Spinal cord (tissue), 10 donors: ENCODE results near the gene KCNJ15. TPM values are rescaled to one million over a fixed set of nuclear protein-coding genes. Genes with fewer than 3 reads are reported as not detected.

Experiments
- DNase-seq, 6 donors: peaks; one replicate each; pipeline versions ENCODE4 v3.0.0 to v3.0.0-alpha.2; 2013 to 2015; ENCODE audit warnings: low spot score in 6 of 6, low read depth in 4 of 6
- H3K27ac ChIP-seq: one replicate; pipeline ENCODE4 v1.5.1; 2013; ENCODE audit warnings: low read depth, low read length, control low read depth
- H3K27me3 ChIP-seq: one replicate; pipeline ENCODE4 v1.6.1; 2013; ENCODE audit warnings: low read length; ENCODE audit not compliant: control insufficient read depth, insufficient read depth
- H3K36me3 ChIP-seq: one replicate; pipeline ENCODE4 v1.6.1; 2013; ENCODE audit warnings: low read length; ENCODE audit not compliant: control insufficient read depth, insufficient read depth
- H3K4me1 ChIP-seq: one replicate; pipeline ENCODE4 v1.6.1; 2013; ENCODE audit warnings: low read length; ENCODE audit not compliant: control insufficient read depth, insufficient read depth
- H3K4me3 ChIP-seq: one replicate; pipeline ENCODE4 v1.5.1; 2013; ENCODE audit warnings: low read depth, low read length, control low read depth
- H3K9me3 ChIP-seq: one replicate; pipeline ENCODE4 v1.6.1; 2013; ENCODE audit warnings: low read length; ENCODE audit not compliant: control insufficient read depth, insufficient read depth
- WGBS: methylation state at CpG from one replicate; pipeline ENCODE4 v1.1.5; 2013; ENCODE audit warnings: missing lambda C conversion rate; ENCODE audit not compliant: insufficient coverage; 5-methylcytosine and 5-hydroxymethylcytosine counted together
- polyA plus RNA-seq, 2 donors: library from polyadenylated mRNA; unstranded; fragments of 120-200 nt; gene quantifications; one replicate each; pipeline ENCODE4 v1.2.1, GENCODE V29; 2013; ENCODE audit not compliant: insufficient read length in 2 of 2
- total RNA-seq, 2 donors: library from RNA; depleted of rRNA in 1 of 2; stranded (reverse); fragments of 120-200 nt in 1 of 2; fragments of >200 nt in 1 of 2; gene quantifications; one replicate each; pipeline versions ENCODE4 v1.2.3 to v1.2.4, GENCODE V29; 2013 to 2014
- donor health status: healthy.

The KCNJ15 gene
- total and polyA plus RNA-seq, 4 donors: 0.11 to 1.9 (median 1.2) TPM

- WGBS: 79% methylated on average over 6 of the region's 6 CpGs
- H3K4me1 ChIP-seq: no peaks in the 10 kb centered on the region
- H3K9me3 ChIP-seq: no peaks in the 10 kb centered on the region
- DNase-seq: no peak
- no peak overlapping the region for H3K27ac ChIP-seq
- H3K4me3 ChIP-seq: no peak overlapping the region
- no peaks in the 10 kb centered on the region for H3K36me3 ChIP-seq
- no peaks in the 10 kb centered on the region for H3K27me3 ChIP-seq
These were observed 86.9 kb downstream of the KCNJ15 start for GRCh38 chr21:38343691-38344090.

- WGBS: 82% methylated on average over 5 of the region's 5 CpGs
- Histone ChIP-seq H3K4me3 (no peak overlapping the region), H3K4me1 (no peaks in the 10 kb centered on the region), H3K27me3 (no peaks in the 10 kb centered on the region), H3K27ac (no peak overlapping the region), H3K9me3 (no peaks in the 10 kb centered on the region), H3K36me3 (no peaks in the 10 kb centered on the region)
- no peak for DNase-seq
These were observed 89.5 kb downstream of the KCNJ15 start for GRCh38 chr21:38346286-38346685.

- peaks cover 2% of the 10 kb centered on the region for H3K4me1 ChIP-seq
- H3K36me3 ChIP-seq: no peaks in the 10 kb centered on the region
- H3K27ac ChIP-seq: no peak overlapping the region
- H3K9me3 ChIP-seq: no peaks in the 10 kb centered on the region
- H3K27me3 ChIP-seq: no peaks in the 10 kb centered on the region
- 90% methylated on average over 5 of the region's 10 CpGs for WGBS
- H3K4me3 ChIP-seq: no peak overlapping the region
- DNase-seq: no peak
These were observed 92.4 kb downstream of the KCNJ15 start for GRCh38 chr21:38349111-38349746.

GRCh38 chr21:38349977-38350376, 93.2 kb downstream of the KCNJ15 start:
- DNase-seq: no peak
- H3K4me1 ChIP-seq: peaks cover 2% of the 10 kb centered on the region
- H3K27ac ChIP-seq: no peak overlapping the region
- no peaks in the 10 kb centered on the region for H3K9me3 ChIP-seq
- no peak overlapping the region for H3K4me3 ChIP-seq
- no peaks in the 10 kb centered on the region for H3K36me3 ChIP-seq
- H3K27me3 ChIP-seq: no peaks in the 10 kb centered on the region
- 91% methylated on average over 2 of the region's 2 CpGs for WGBS

GRCh38 chr21:38350684-38351083, 93.9 kb downstream of the KCNJ15 start:
- no peak for DNase-seq
- H3K27me3 ChIP-seq: no peaks in the 10 kb centered on the region
- peaks cover 2% of the 10 kb centered on the region for H3K4me1 ChIP-seq
- no peaks in the 10 kb centered on the region for H3K9me3 ChIP-seq
- no peak overlapping the region for H3K27ac ChIP-seq
- 96% methylated on average over 2 of the region's 3 CpGs for WGBS
- H3K36me3 ChIP-seq: no peaks in the 10 kb centered on the region
- H3K4me3 ChIP-seq: no peak overlapping the region

GRCh38 chr21:38351176-38351959, 94.6 kb downstream of the KCNJ15 start:
- no peaks in the 10 kb centered on the region for H3K36me3 ChIP-seq
- H3K4me1 ChIP-seq: peaks cover 5% of the 10 kb centered on the region
- no peaks in the 10 kb centered on the region for H3K27me3 ChIP-seq
- no peaks in the 10 kb centered on the region for H3K9me3 ChIP-seq
- H3K4me3 ChIP-seq: no peak overlapping the region
- no peak overlapping the region for H3K27ac ChIP-seq
- 79% methylated on average over 13 of the region's 16 CpGs for WGBS
- no peak for DNase-seq

GRCh38 chr21:38351961-38352521, 95.2 kb downstream of the KCNJ15 start:
- Histone ChIP-seq H3K27ac (no peak overlapping the region), H3K27me3 (no peaks in the 10 kb centered on the region), H3K36me3 (no peaks in the 10 kb centered on the region), H3K4me1 (peaks cover 5% of the 10 kb centered on the region), H3K4me3 (no peak overlapping the region), H3K9me3 (no peaks in the 10 kb centered on the region)
- DNase-seq: no peak
- WGBS: 75% methylated on average over 2 of the region's 10 CpGs

GRCh38 chr21:38352536-38353219, 95.9 kb downstream of the KCNJ15 start:
- Histone ChIP-seq H3K9me3 (no peaks in the 10 kb centered on the region), H3K27ac (no peak overlapping the region), H3K4me1 (peaks cover 5% of the 10 kb centered on the region), H3K27me3 (no peaks in the 10 kb centered on the region), H3K36me3 (no peaks in the 10 kb centered on the region), H3K4me3 (no peak overlapping the region)
- DNase-seq: peak in 3 of 6 donors; percentile 20 to 81 (median 57)
- 29% methylated on average over 4 of the region's 6 CpGs for WGBS

GRCh38 chr21:38354231-38354630, 97.4 kb downstream of the KCNJ15 start:
- no peaks in the 10 kb centered on the region for H3K36me3 ChIP-seq
- H3K27ac ChIP-seq: no peak overlapping the region
- no peaks in the 10 kb centered on the region for H3K27me3 ChIP-seq
- DNase-seq: no peak
- 97% methylated on average over 10 of the region's 10 CpGs for WGBS
- H3K9me3 ChIP-seq: no peaks in the 10 kb centered on the region
- H3K4me1 ChIP-seq: peaks cover 5% of the 10 kb centered on the region
- H3K4me3 ChIP-seq: no peak overlapping the region
